Liver (tissue), 9 donors: Measurements from ENCODE around the gene LSM5. TPM values are rescaled to one million over a fixed set of nuclear protein-coding genes. Genes with fewer than 3 reads are reported as not detected.

Experiments
- DNase-seq: peaks from one replicate; pipeline ENCODE4 v3.0.0-alpha.2; 2017; ENCODE audit warnings: low spot score
- H3K27ac ChIP-seq, 2 donors: one replicate each; pipeline ENCODE4 v1.7.0; 2013; ENCODE audit warnings: inconsistent platforms in 2 of 2, low read length in 2 of 2, control low read depth in 1 of 2, low read depth in 1 of 2, mild to moderate bottlenecking in 1 of 2
- H3K27me3 ChIP-seq, 4 donors: one replicate each; pipeline versions ENCODE4 v1.6.1 to v1.7.0; 2013; ENCODE audit warnings: low read length in 3 of 4, inconsistent platforms in 1 of 4, mild to moderate bottlenecking in 1 of 4, moderate library complexity in 1 of 4; ENCODE audit not compliant: control insufficient read depth in 4 of 4, insufficient read depth in 4 of 4
- H3K36me3 ChIP-seq, 4 donors: one replicate each; pipeline versions ENCODE4 v1.6.1 to v1.7.0; 2013; ENCODE audit warnings: low read length in 3 of 4, mild to moderate bottlenecking in 3 of 4, low read depth in 1 of 4, moderate library complexity in 1 of 4; ENCODE audit not compliant: control insufficient read depth in 4 of 4, insufficient read depth in 3 of 4
- H3K4me1 ChIP-seq, 4 donors: one replicate each; pipeline versions ENCODE4 v1.6.1 to v1.7.0; 2013; ENCODE audit warnings: low read length in 3 of 4, mild to moderate bottlenecking in 3 of 4, moderate library complexity in 1 of 4; ENCODE audit not compliant: control insufficient read depth in 4 of 4, insufficient read depth in 4 of 4
- H3K4me3 ChIP-seq, 3 donors: one replicate each; pipeline versions ENCODE4 v1.6.1 to v1.7.0; 2013; ENCODE audit warnings: low read length in 3 of 3, control low read depth in 1 of 3, low read depth in 1 of 3, mild to moderate bottlenecking in 1 of 3
- H3K9ac ChIP-seq, 2 donors: one replicate each; pipeline ENCODE4 v1.7.0; 2013; ENCODE audit warnings: low read length in 2 of 2, mild to moderate bottlenecking in 2 of 2, moderate library complexity in 2 of 2, control low read depth in 1 of 2, low read depth in 1 of 2
- H3K9me3 ChIP-seq, 4 donors: one replicate each; pipeline versions ENCODE4 v1.6.1 to v1.7.0; 2013; ENCODE audit warnings: low read length in 3 of 4; ENCODE audit not compliant: control insufficient read depth in 4 of 4
- ATF3 ChIP-seq: IDR thresholded peaks from 2 replicates; pipeline ENCODE4 v1.6.1; 2016; ENCODE audit warnings: antibody characterized with exemption
- CTCF ChIP-seq: fragments of 150-350 bp; IDR thresholded peaks from 2 replicates; pipeline ENCODE4 v1.5.1; 2017; ENCODE audit warnings: improper control_type of control experiment, low read depth, low read length; ENCODE audit not compliant: missing input control
- EGR1 ChIP-seq, 2 donors: IDR thresholded peaks; 2 replicates each; pipeline ENCODE4 v1.6.1; 2016 to 2018; ENCODE audit warnings: antibody characterized with exemption in 2 of 2, low read depth in 2 of 2
- FOXA1 ChIP-seq: IDR thresholded peaks from 2 replicates; pipeline ENCODE4 v1.6.1; 2016; ENCODE audit warnings: antibody characterized with exemption
- FOXA2 ChIP-seq: IDR thresholded peaks from 2 replicates; pipeline ENCODE4 v1.6.1; 2016; ENCODE audit warnings: antibody characterized with exemption
- GABPA ChIP-seq, 2 donors: IDR thresholded peaks in 1 of 2; conservative IDR thresholded peaks in 1 of 2; 2 replicates each; pipeline ENCODE4 v1.6.1; 2016; ENCODE audit warnings: antibody characterized with exemption in 2 of 2, mild to moderate bottlenecking in 1 of 2, moderate library complexity in 1 of 2
- HNF4A ChIP-seq, 2 donors: conservative IDR thresholded peaks; 2 replicates each; pipeline ENCODE4 v1.6.1; 2016; ENCODE audit warnings: antibody characterized with exemption in 2 of 2, mild to moderate bottlenecking in 2 of 2
- HNF4G ChIP-seq: IDR thresholded peaks from 2 replicates; pipeline ENCODE4 v1.6.1; 2016; ENCODE audit warnings: antibody characterized with exemption
- JUND ChIP-seq, 2 donors: IDR thresholded peaks; 2 replicates each; pipeline ENCODE4 v1.6.1; 2016; ENCODE audit warnings: antibody characterized with exemption in 2 of 2
- MAX ChIP-seq: IDR thresholded peaks from 2 replicates; pipeline ENCODE4 v1.6.1; 2016; ENCODE audit warnings: antibody characterized with exemption
- NR2F2 ChIP-seq: IDR thresholded peaks from 2 replicates; pipeline ENCODE4 v1.6.1; 2016; ENCODE audit warnings: antibody characterized with exemption
- RAD21 ChIP-seq, 2 donors: IDR thresholded peaks; 2 replicates each; pipeline ENCODE4 v1.6.1; 2016; ENCODE audit warnings: antibody characterized with exemption in 2 of 2, mild to moderate bottlenecking in 2 of 2
- REST ChIP-seq: IDR thresholded peaks from 2 replicates; pipeline ENCODE4 v1.6.1; 2016; ENCODE audit warnings: antibody characterized with exemption, mild to moderate bottlenecking
- RXRA ChIP-seq, 2 donors: IDR thresholded peaks; 2 replicates each; pipeline ENCODE4 v1.6.1; 2017 to 2018; ENCODE audit warnings: antibody characterized with exemption in 2 of 2, mild to moderate bottlenecking in 1 of 2
- SP1 ChIP-seq: IDR thresholded peaks from 2 replicates; pipeline ENCODE4 v1.6.1; 2018; ENCODE audit warnings: antibody characterized with exemption, mild to moderate bottlenecking
- TAF1 ChIP-seq: conservative IDR thresholded peaks from 2 replicates; pipeline ENCODE4 v1.6.1; 2016; ENCODE audit warnings: antibody characterized with exemption, mild to moderate bottlenecking
- YY1 ChIP-seq: IDR thresholded peaks from 2 replicates; pipeline ENCODE4 v1.6.1; 2016; ENCODE audit warnings: antibody characterized with exemption, mild to moderate bottlenecking
- ZBTB33 ChIP-seq: IDR thresholded peaks from 2 replicates; pipeline ENCODE4 v1.6.1; 2016; ENCODE audit warnings: antibody characterized with exemption
- WGBS: extraction: QIAGEN DNeasy Blood & Tissue Kit; methylation state at CpG from one replicate; pipeline ENCODE4 v1.1.7; 2013; 5-methylcytosine and 5-hydroxymethylcytosine counted together
- polyA plus RNA-seq, 2 donors: library from polyadenylated mRNA; stranded (reverse) in 1 of 2; unstranded in 1 of 2; fragments of 200-250 nt in 1 of 2; fragments of >200 nt in 1 of 2; fragmentation: Nextera tagmentation in 1 of 2; extraction: Ambion mirVana in 1 of 2; gene quantifications; one replicate each; pipeline versions ENCODE4 v1.2.1 to v1.2.3, GENCODE V29; 2013 to 2015
- total RNA-seq, 2 donors: library from RNA; depleted of rRNA; stranded (reverse); fragments of >200 nt; gene quantifications; one replicate each; pipeline ENCODE4 v1.2.3, GENCODE V29; 2014
- donor health status: healthy.
- donor health status: healthy.
- donor health status: healthy.
- donor health status: healthy.
- donor health status: healthy.

The LSM5 gene
- total and polyA plus RNA-seq, 4 donors, result 6.0 to 74.1 (median 25.8) TPM

GRCh38 chr7:32539366-32539765 lies 49.2 kb upstream of the LSM5 start:
- 98% methylated on average over 2 of the region's 2 CpGs for WGBS
- H3K4me1 ChIP-seq, result peaks cover 0 to 3% (median 0%) of the 10 kb centered on the region in 4 donors
- no peak for TF ChIP-seq TAF1
- TF ChIP-seq NR2F2, result no peak
- no peak for TF ChIP-seq CTCF
- no peak for TF ChIP-seq ATF3
- no peak for TF ChIP-seq SP1
- no peak for TF ChIP-seq MAX
- no peak for TF ChIP-seq RXRA (IDR thresholded peaks at IDR 0.05)
- TF ChIP-seq FOXA1, result no peak
- TF ChIP-seq JUND (IDR thresholded peaks at IDR 0.05), result no peak
- no peak for TF ChIP-seq HNF4A (conservative IDR thresholded peaks at IDR 0.05)
- no peak for TF ChIP-seq EGR1 (IDR thresholded peaks at IDR 0.05; ENCODE audit: low read depth in 2 of 2)
- no peak for TF ChIP-seq GABPA (IDR thresholded peaks at IDR 0.05 in 1 of 2, conservative IDR thresholded peaks at IDR 0.05 in 1 of 2)
- no peak for TF ChIP-seq RAD21 (IDR thresholded peaks at IDR 0.05)
- no peak for TF ChIP-seq ZBTB33
- no peak for TF ChIP-seq HNF4G
- no peak for TF ChIP-seq REST
- no peak for TF ChIP-seq YY1

GRCh38 chr7:32537760-32538159 lies 47.6 kb upstream of the LSM5 start:
- Histone ChIP-seq H3K9ac (no peak overlapping the region), H3K4me1 (no peaks in the 10 kb centered on the region), H3K27ac (no peak overlapping the region), H3K9me3 (no peaks in the 10 kb centered on the region), H3K4me3 (no peak overlapping the region), H3K27me3 (no peaks in the 10 kb centered on the region), H3K36me3 (peaks cover 0 to 2% (median 0%) of the 10 kb centered on the region in 4 donors)
- 88% methylated on average over 4 of the region's 4 CpGs for WGBS
- DNase-seq, result no peak
- no peak for TF ChIP-seq JUND (IDR thresholded peaks at IDR 0.05)
- no peak for TF ChIP-seq ZBTB33
- no peak for TF ChIP-seq HNF4A (conservative IDR thresholded peaks at IDR 0.05)
- no peak for TF ChIP-seq HNF4G
- TF ChIP-seq TAF1, result no peak
- no peak for TF ChIP-seq FOXA2
- TF ChIP-seq ATF3, result no peak
- no peak for TF ChIP-seq RAD21 (IDR thresholded peaks at IDR 0.05)
- no peak for TF ChIP-seq YY1
- TF ChIP-seq FOXA1, result no peak
- TF ChIP-seq MAX, result no peak
- TF ChIP-seq SP1, result no peak

More at GRCh38 chr7:32539366-32539765, 49.2 kb upstream of the LSM5 start:
- Histone ChIP-seq H3K9me3 (no peaks in the 10 kb centered on the region), H3K27ac (no peak overlapping the region), H3K9ac (no peak overlapping the region), H3K4me3 (no peak overlapping the region), H3K36me3 (peaks cover 0 to 6% (median 4%) of the 10 kb centered on the region in 4 donors), H3K27me3 (no peaks in the 10 kb centered on the region)
- no peak for DNase-seq
